Measurements from ENCODE around the gene LRCH4.

LRCH4 gene

GRCh38 chr7:100562195-100563099, 23.5 kb downstream of the LRCH4 start:
- Histone ChIP-seq H3K9me3 (ENCODE audit: insufficient read depth, low read depth, low read length) (no peaks in the 10 kb centered on the region), H2AFZ (ENCODE audit: low read length) (no peak overlapping the region), H3K4me2 (ENCODE audit: low read depth, low read length, poor library complexity, severe bottlenecking) (no peak overlapping the region), H4K20me1 (ENCODE audit: insufficient read depth, low read length, poor library complexity, severe bottlenecking) (no peaks in the 10 kb centered on the region), H3K36me3 (ENCODE audit: insufficient read depth, low read length) (no peaks in the 10 kb centered on the region), H3F3A (ENCODE audit: low read depth) (no peaks in the 10 kb centered on the region), H3K9me2 (replicated peaks; ENCODE audit: low read depth, low read length) (no peaks in the 10 kb centered on the region), H3K4me3 (ENCODE audit: low read length, poor library complexity, severe bottlenecking) (no peak overlapping the region), H3K4me1 (ENCODE audit: insufficient read depth, low read length, poor library complexity, severe bottlenecking) (peaks cover 9% of the 10 kb centered on the region), H3K79me2 (ENCODE audit: insufficient read depth, low read length) (no peaks in the 10 kb centered on the region), H3K27me3 (ENCODE audit: insufficient read depth, low read length, poor library complexity, severe bottlenecking) (no peaks in the 10 kb centered on the region), H3K9ac (ENCODE audit: low read depth, low read length, poor library complexity, severe bottlenecking) (no peak overlapping the region)
- TF ChIP-seq EZH2phosphoT487 (IDR thresholded peaks at IDR 0.05; ENCODE audit: borderline replicate concordance) (no peak), CTCF (conservative IDR thresholded peaks at IDR 0.05; ENCODE audit: low read length) (no peak)

- Histone ChIP-seq H3F3A (ENCODE audit: low read depth) (no peaks in the 10 kb centered on the region), H3K4me1 (ENCODE audit: insufficient read depth, low read length, poor library complexity, severe bottlenecking) (peaks cover 1% of the 10 kb centered on the region), H3K4me3 (ENCODE audit: low read length, poor library complexity, severe bottlenecking) (no peak overlapping the region), H4K20me1 (ENCODE audit: insufficient read depth, low read length, poor library complexity, severe bottlenecking) (no peaks in the 10 kb centered on the region), H3K9me2 (replicated peaks; ENCODE audit: low read depth, low read length) (no peaks in the 10 kb centered on the region), H2AFZ (ENCODE audit: low read length) (no peak overlapping the region), H3K9ac (ENCODE audit: low read depth, low read length, poor library complexity, severe bottlenecking) (no peak overlapping the region), H3K9me3 (ENCODE audit: insufficient read depth, low read depth, low read length) (no peaks in the 10 kb centered on the region), H3K27me3 (ENCODE audit: insufficient read depth, low read length, poor library complexity, severe bottlenecking) (no peaks in the 10 kb centered on the region), H3K36me3 (ENCODE audit: insufficient read depth, low read length) (no peaks in the 10 kb centered on the region), H3K4me2 (ENCODE audit: low read depth, low read length, poor library complexity, severe bottlenecking) (no peak overlapping the region), H3K79me2 (ENCODE audit: insufficient read depth, low read length) (no peaks in the 10 kb centered on the region)
- no peak for TF ChIP-seq EZH2phosphoT487 (IDR thresholded peaks at IDR 0.05; ENCODE audit: borderline replicate concordance)
Observed at GRCh38 chr7:100561491-100562194, 24.3 kb downstream of the LRCH4 start.

- H3K9ac ChIP-seq (ENCODE audit: low read depth, low read length, poor library complexity, severe bottlenecking) = no peak overlapping the region
- H3K4me1 ChIP-seq (ENCODE audit: insufficient read depth, low read length, poor library complexity, severe bottlenecking) = no peaks in the 10 kb centered on the region
- no peaks in the 10 kb centered on the region for H3K9me2 ChIP-seq (replicated peaks; ENCODE audit: low read depth, low read length)
- no peaks in the 10 kb centered on the region for H3K79me2 ChIP-seq (ENCODE audit: insufficient read depth, low read length)
- no peak overlapping the region for H3K4me3 ChIP-seq (ENCODE audit: low read length, poor library complexity, severe bottlenecking)
- peaks cover 7% of the 10 kb centered on the region; the same call in 1 of the 2 replicates for H3K36me3 ChIP-seq (ENCODE audit: insufficient read depth, low read length)
- TF ChIP-seq EZH2phosphoT487 (IDR thresholded peaks at IDR 0.05; ENCODE audit: borderline replicate concordance) = no peak
- TF ChIP-seq CTCF (conservative IDR thresholded peaks at IDR 0.05; ENCODE audit: low read length) = no peak
- H3K27me3 ChIP-seq (ENCODE audit: insufficient read depth, low read length, poor library complexity, severe bottlenecking) = no peaks in the 10 kb centered on the region
- no peak overlapping the region for H3K4me2 ChIP-seq (ENCODE audit: low read depth, low read length, poor library complexity, severe bottlenecking)
- no peaks in the 10 kb centered on the region for H3F3A ChIP-seq (ENCODE audit: low read depth)
- no peaks in the 10 kb centered on the region for H3K9me3 ChIP-seq (ENCODE audit: insufficient read depth, low read depth, low read length)
- H2AFZ ChIP-seq (ENCODE audit: low read length) = no peak overlapping the region
- no peaks in the 10 kb centered on the region for H4K20me1 ChIP-seq (ENCODE audit: insufficient read depth, low read length, poor library complexity, severe bottlenecking)
Observed at GRCh38 chr7:100559127-100559526, 26.8 kb downstream of the LRCH4 start.

Measured in Loucy (cell line).